PC-9 (cell line): ENCODE measurements around the gene BCO1. TPM values are rescaled to one million over a fixed set of nuclear protein-coding genes. Genes with fewer than 3 reads are reported as not detected.

Source experiments
- BruUV-seq: library from RNA; stranded (reverse); fragments of 400-500 nt; replicated peaks from 2 replicates; lab custom pipeline; 2021; lab: Mats Ljungman, UMichigan
- CTCF ChIA-PET: fragments of 300-600 bp; sonication (Branson Sonifier 250); formaldehyde crosslinking; loops from one replicate; lab custom pipeline; 2022; ENCODE audit warnings: antibody characterized with exemption; lab: Charles Lee
- POLR2A ChIA-PET: fragments of 300-600 bp; sonication (Branson Sonifier 250); formaldehyde crosslinking; loops from one replicate; lab custom pipeline; 2022; ENCODE audit warnings: antibody characterized with exemption; ENCODE audit not compliant: unreplicated experiment; lab: Charles Lee
- DNase-seq, 2 experiments: peaks; one replicate each; pipeline versions ENCODE4 v3.0.0 to v3.0.0-alpha.2; 2015 to 2022; ENCODE audit warnings: mixed read lengths in 1 of 2
- H2AFZ ChIP-seq: fragments of 200-600 bp; sonication (generic); 2 replicates; pipeline ENCODE4 v1.8.1; 2017; ENCODE audit warnings: antibody characterized with exemption
- H3F3A ChIP-seq: fragments of 200-600 bp; sonication (generic); 2 replicates; pipeline ENCODE4 v1.8.1; 2017; ENCODE audit warnings: antibody characterized with exemption, mild to moderate bottlenecking, low read depth; ENCODE audit not compliant: insufficient read depth
- H3K27ac ChIP-seq: fragments of 200-600 bp; sonication (generic); 2 replicates; pipeline ENCODE4 v1.6.1; 2016; ENCODE audit warnings: mixed run types
- H3K27me3 ChIP-seq: fragments of 200-600 bp; sonication (generic); 2 replicates; pipeline ENCODE4 v1.6.1; 2016; ENCODE audit warnings: low read depth, mixed run types; ENCODE audit not compliant: insufficient read depth
- H3K36me3 ChIP-seq: fragments of 200-600 bp; sonication (generic); 2 replicates; pipeline ENCODE4 v1.6.1; 2016; ENCODE audit warnings: low read depth, mixed run types
- H3K4me1 ChIP-seq: fragments of 200-600 bp; sonication (generic); replicated peaks from 2 replicates; pipeline ENCODE4 v1.6.1; 2016; ENCODE audit warnings: mixed run types; ENCODE audit not compliant: insufficient read depth
- H3K4me2 ChIP-seq: fragments of 200-600 bp; sonication (generic); 2 replicates; pipeline ENCODE4 v1.6.1; 2017; ENCODE audit warnings: mixed run types
- H3K4me3 ChIP-seq: fragments of 200-600 bp; sonication (generic); 2 replicates; pipeline ENCODE4 v1.6.1; 2016; ENCODE audit warnings: mixed run types
- H3K79me2 ChIP-seq: fragments of 200-600 bp; sonication (generic); 2 replicates; pipeline ENCODE4 v1.6.1; 2017; ENCODE audit warnings: low read depth, mixed run types
- H3K9me2 ChIP-seq: fragments of 200-600 bp; sonication (generic); 2 replicates; pipeline ENCODE4 v1.8.1; 2017; ENCODE audit warnings: mild to moderate bottlenecking; ENCODE audit not compliant: insufficient read depth
- H3K9me3 ChIP-seq: fragments of 200-600 bp; sonication (generic); 2 replicates; pipeline ENCODE4 v1.8.1; 2016; ENCODE audit warnings: low read depth; ENCODE audit not compliant: insufficient read depth
- H4K20me1 ChIP-seq: fragments of 200-600 bp; sonication (generic); 2 replicates; pipeline ENCODE4 v1.8.1; 2017; ENCODE audit not compliant: insufficient read depth
- CTCF ChIP-seq: fragments of 200-600 bp; sonication (generic); conservative IDR thresholded peaks from 2 replicates; pipeline ENCODE4 v1.6.1; 2017; ENCODE audit warnings: mixed run types, antibody characterized with exemption, mild to moderate bottlenecking, moderate library complexity
- EZH2 ChIP-seq: fragments of 200-600 bp; sonication (generic); IDR thresholded peaks from 2 replicates; pipeline ENCODE4 v1.8.0; 2017; ENCODE audit warnings: antibody characterized with exemption, low read depth
- intact Hi-C: fragments of 100-400 bp; cut with micrococcal nuclease; formaldehyde crosslinking; loops from one replicate; pipeline ENCODE4 v1.10.0; 2022; ENCODE audit not compliant: unreplicated experiment
- total RNA-seq: library from RNA; stranded (reverse); gene quantifications from 2 replicates; pipeline ENCODE4 v1.2.3, GENCODE V29; 2021

BCO1 gene
- total RNA-seq, 1 experiment from 2014 or later, result 1.4 TPM

- TF ChIP-seq CTCF (no peak), EZH2 (no peak)
- Histone ChIP-seq H3K9me3 (no peaks in the 10 kb centered on the region), H3K4me1 (peaks cover 37% of the 10 kb centered on the region), H3K9me2 (no peaks in the 10 kb centered on the region), H2AFZ (peak overlapping the region; percentile 91), H3K27me3 (no peaks in the 10 kb centered on the region), H3K4me3 (peak overlapping the region; percentile 67), H3K79me2 (peaks cover 61% of the 10 kb centered on the region), H3K27ac (no peak overlapping the region), H4K20me1 (0 out of 2 replicates have a peak, but pooled peaks cover 10% of the 10 kb centered on the region), H3K4me2 (peak overlapping the region; percentile 87), H3K36me3 (no peaks in the 10 kb centered on the region), H3F3A (0 out of 2 replicates have a peak, but pooled peaks cover 14% of the 10 kb centered on the region)
- TSS peak; percentile 72 for BruUV-seq
- POLR2A ChIA-PET, result interaction anchor here (0.7 to 1.0 kb wide), 3 partner anchors 19 to 237 kb away, joined by 3 to 5 read pairs (median 5); partner anchors contain the start of gene C16orf46
- intact Hi-C loops, result loop anchor here (1.0 to 10.0 kb wide), 4 partner anchors 37 to 279 kb away; partner anchors contain the start of genes ATMIN and C16orf46
- DNase-seq, result no peak
- CTCF ChIA-PET, result no interaction called here
Observed at GRCh38 chr16:81313701-81314602, 75.5 kb downstream of the BCO1 start.

GRCh38 chr16:81314603-81315270 lies 76.2 kb downstream of the BCO1 start, which contains the start of gene GAN:
Gene GAN (plus strand): TSS chr16:81314962. CDS start chr16:81315114, 152 bp downstream.
- peak within 1 kb of the TSS; percentile 67 for H3K4me3 ChIP-seq
- peak within 1 kb of the TSS; percentile 91 for H2AFZ ChIP-seq
- ChIA-PET CTCF (interaction anchor here (0.6 to 0.7 kb wide), 3 partner anchors 37 to 434 kb away, joined by 7 to 10 read pairs (median 9); no protein-coding TSS in a partner anchor), POLR2A (interaction anchor here (0.6 to 1.0 kb wide), 4 partner anchors 49 to 238 kb away, joined by 3 read pairs; partner anchors contain the start of gene C16orf46)
- TF ChIP-seq CTCF (no peak), EZH2 (no peak)
- H3K27ac ChIP-seq, result no peak within 1 kb of the TSS
- 0 out of 2 replicates have a peak, but pooled peaks cover 10% of the 10 kb centered on the region for H4K20me1 ChIP-seq
- no peaks in the 10 kb centered on the region for H3K36me3 ChIP-seq
- intact Hi-C loops, result loop anchor here (1.0 to 10.0 kb wide), 4 partner anchors 37 to 280 kb away; partner anchors contain the start of genes ATMIN and C16orf46
- H3K9me3 ChIP-seq, result no peaks in the 10 kb centered on the region
- peak; percentile 88 to 93 for DNase-seq
- peaks cover 67% of the 10 kb centered on the region for H3K79me2 ChIP-seq
- H3K9me2 ChIP-seq, result no peaks in the 10 kb centered on the region
- H3K27me3 ChIP-seq, result no peaks in the 10 kb centered on the region
- peaks cover 44% of the 10 kb centered on the region for H3K4me1 ChIP-seq
- BruUV-seq, result no TSS peak
- H3K4me2 ChIP-seq, result peak within 1 kb of the TSS; percentile 98
- 0 out of 2 replicates have a peak, but pooled peaks cover 14% of the 10 kb centered on the region for H3F3A ChIP-seq
